ENCODE results near the gene PDZRN4. TPM values are rescaled to one million over a fixed set of nuclear protein-coding genes. Genes with fewer than 3 reads are reported as not detected.

The PDZRN4 gene
- total and polyA plus RNA-seq, 8 donors: 0.58 to 29.0 (median 2.2) TPM

DNA sequence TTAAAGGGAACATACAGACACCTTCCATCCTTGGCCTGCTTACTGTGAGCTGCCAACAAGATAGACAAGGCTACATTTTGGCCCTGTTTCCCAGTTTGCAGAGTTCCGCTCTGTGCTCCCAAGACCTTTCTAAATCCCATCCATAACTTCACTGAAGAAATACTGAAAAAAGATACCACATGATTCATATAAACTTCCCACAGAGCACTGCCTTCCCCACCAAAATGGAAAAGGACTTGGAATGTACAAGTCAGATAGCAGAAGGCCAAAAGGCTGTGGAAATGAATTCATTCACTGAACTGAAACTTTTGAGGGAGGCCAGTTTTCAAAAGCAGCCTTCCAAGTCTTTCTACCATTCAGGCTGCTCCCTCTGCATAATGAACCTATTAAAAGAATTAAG is 29.6 kb downstream of the PDZRN4 start:
- no peaks in the 10 kb centered on the region for H3K27me3 ChIP-seq
- 72 to 91% (median 85%) methylated on average over 1 of the region's 1 CpG for WGBS, 5 donors
- TF ChIP-seq POLR2AphosphoS5 (IDR thresholded peaks at IDR 0.05) (no peak), EP300 (IDR thresholded peaks at IDR 0.05) (no peak), POLR2A (IDR thresholded peaks at IDR 0.05) (no peak)
- TF ChIP-seq, protein P1, sequence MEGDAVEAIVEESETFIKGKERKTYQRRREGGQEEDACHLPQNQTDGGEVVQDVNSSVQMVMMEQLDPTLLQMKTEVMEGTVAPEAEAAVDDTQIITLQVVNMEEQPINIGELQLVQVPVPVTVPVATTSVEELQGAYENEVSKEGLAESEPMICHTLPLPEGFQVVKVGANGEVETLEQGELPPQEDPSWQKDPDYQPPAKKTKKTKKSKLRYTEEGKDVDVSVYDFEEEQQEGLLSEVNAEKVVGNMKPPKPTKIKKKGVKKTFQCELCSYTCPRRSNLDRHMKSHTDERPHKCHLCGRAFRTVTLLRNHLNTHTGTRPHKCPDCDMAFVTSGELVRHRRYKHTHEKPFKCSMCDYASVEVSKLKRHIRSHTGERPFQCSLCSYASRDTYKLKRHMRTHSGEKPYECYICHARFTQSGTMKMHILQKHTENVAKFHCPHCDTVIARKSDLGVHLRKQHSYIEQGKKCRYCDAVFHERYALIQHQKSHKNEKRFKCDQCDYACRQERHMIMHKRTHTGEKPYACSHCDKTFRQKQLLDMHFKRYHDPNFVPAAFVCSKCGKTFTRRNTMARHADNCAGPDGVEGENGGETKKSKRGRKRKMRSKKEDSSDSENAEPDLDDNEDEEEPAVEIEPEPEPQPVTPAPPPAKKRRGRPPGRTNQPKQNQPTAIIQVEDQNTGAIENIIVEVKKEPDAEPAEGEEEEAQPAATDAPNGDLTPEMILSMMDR (IDR thresholded peaks at IDR 0.05): no peak
- H3K4me3 ChIP-seq: no peak overlapping the region
- H3K9me3 ChIP-seq: no peaks in the 10 kb centered on the region
- intact Hi-C loops (cut with DNase I; ENCODE audit: low total_unique reads): no loop called here
- no peaks in the 10 kb centered on the region for H3K36me3 ChIP-seq
- no peak overlapping the region for H3K27ac ChIP-seq
- no peak for DNase-seq
- peaks cover 0 to 8% (median 1%) of the 10 kb centered on the region in 4 donors for H3K4me1 ChIP-seq

- WGBS, 5 donors: 70 to 83% (median 82%) methylated on average over 2 of the region's 2 CpGs
- H3K9me3 ChIP-seq: no peaks in the 10 kb centered on the region
- intact Hi-C loops (cut with DNase I; ENCODE audit: low total_unique reads): no loop called here
- no peak overlapping the region for H3K27ac ChIP-seq
- H3K36me3 ChIP-seq: no peaks in the 10 kb centered on the region
- H3K27me3 ChIP-seq: no peaks in the 10 kb centered on the region
- DNase-seq: no peak
- no peak for TF ChIP-seq POLR2AphosphoS5 (IDR thresholded peaks at IDR 0.05)
- no peak for TF ChIP-seq POLR2A (IDR thresholded peaks at IDR 0.05)
- no peak for TF ChIP-seq EP300 (IDR thresholded peaks at IDR 0.05)
- TF ChIP-seq, protein P1 (IDR thresholded peaks at IDR 0.05): no peak
- peaks cover 0 to 3% (median 0%) of the 10 kb centered on the region in 4 donors for H3K4me1 ChIP-seq
- no peak overlapping the region for H3K4me3 ChIP-seq
Measured at GRCh38 chr12:41220931-41221330, 32.8 kb downstream of the PDZRN4 start.

DNA sequence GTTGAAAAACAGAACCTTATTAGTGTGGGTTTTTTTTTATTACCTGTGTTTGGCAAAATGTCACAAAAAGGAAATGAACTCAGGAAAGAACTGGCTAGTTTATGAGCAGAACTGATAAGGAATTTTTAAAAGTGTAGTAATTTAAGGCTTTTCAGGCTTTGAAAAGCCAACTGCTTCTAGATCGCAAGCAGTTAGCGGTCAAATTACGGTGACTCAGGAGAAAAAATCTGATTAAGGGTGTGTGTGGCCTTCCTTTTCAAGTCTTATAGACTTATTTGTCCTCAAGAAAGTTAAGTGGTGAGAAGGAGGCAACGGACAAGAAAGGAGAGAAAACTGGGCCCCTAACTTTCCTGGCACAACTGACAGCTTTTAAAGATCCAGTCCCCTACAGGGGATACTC is 33.4 kb downstream of the PDZRN4 start:
- no peaks in the 10 kb centered on the region for H3K36me3 ChIP-seq
- TF ChIP-seq EP300 (IDR thresholded peaks at IDR 0.05) (no peak), POLR2AphosphoS5 (IDR thresholded peaks at IDR 0.05) (no peak)
- TF ChIP-seq, protein P1 (IDR thresholded peaks at IDR 0.05): no peak
- WGBS, 5 donors: 62 to 79% (median 66%) methylated on average over 4 of the region's 4 CpGs

GRCh38 chr12:41223600-41223999 is 35.5 kb downstream of the PDZRN4 start:
- intact Hi-C loops (cut with DNase I; ENCODE audit: low total_unique reads): no loop called here

More for the DNA sequence above, 33.4 kb downstream of the PDZRN4 start:
- intact Hi-C loops (cut with DNase I; ENCODE audit: low total_unique reads): no loop called here
- no peak for DNase-seq
- Histone ChIP-seq H3K4me1 (peaks cover 0 to 3% (median 0%) of the 10 kb centered on the region in 4 donors), H3K27me3 (no peaks in the 10 kb centered on the region), H3K4me3 (no peak overlapping the region), H3K9me3 (no peaks in the 10 kb centered on the region), H3K27ac (no peak overlapping the region)

More at GRCh38 chr12:41223600-41223999, 35.5 kb downstream of the PDZRN4 start:
- no peak for DNase-seq
- no peak for TF ChIP-seq POLR2AphosphoS5 (IDR thresholded peaks at IDR 0.05)
- TF ChIP-seq, protein P1 (IDR thresholded peaks at IDR 0.05): no peak
- TF ChIP-seq POLR2A (IDR thresholded peaks at IDR 0.05): no peak
- no peak for TF ChIP-seq EP300 (IDR thresholded peaks at IDR 0.05)
- no peaks in the 10 kb centered on the region for H3K36me3 ChIP-seq
- no peaks in the 10 kb centered on the region for H3K9me3 ChIP-seq
- 84 to 97% (median 90%) methylated on average over 3 of the region's 3 CpGs for WGBS, 5 donors
- H3K27ac ChIP-seq: no peak overlapping the region
- no peaks in the 10 kb centered on the region for H3K4me1 ChIP-seq
- no peaks in the 10 kb centered on the region for H3K27me3 ChIP-seq
- H3K4me3 ChIP-seq: no peak overlapping the region

All from stomach (tissue), 9 donors.